Measurements from ENCODE around the gene AHSP.

AHSP gene

GRCh38 chr16:31513884-31514283 lies 13.8 kb upstream of the AHSP start:
- H3K79me2 ChIP-seq (ENCODE audit: low read length) = peaks cover 4% of the 10 kb centered on the region
- no peaks in the 10 kb centered on the region for H3K9me3 ChIP-seq (ENCODE audit: insufficient read depth, low read length)
- H3K27ac ChIP-seq (ENCODE audit: low read length) = no peak overlapping the region
- H3K36me3 ChIP-seq (replicated peaks; ENCODE audit: low read depth, low read length) = no peaks in the 10 kb centered on the region
- no peaks in the 10 kb centered on the region for H3K27me3 ChIP-seq (ENCODE audit: low read depth, low read length)
- peaks cover 7% of the 10 kb centered on the region for H3K4me1 ChIP-seq (ENCODE audit: low read length)
- H3K9ac ChIP-seq (ENCODE audit: low read length) = no peak overlapping the region
- no peak overlapping the region for H3K4me2 ChIP-seq (ENCODE audit: low read length)
- TF ChIP-seq CTCF (IDR thresholded peaks at IDR 0.05; ENCODE audit: low read depth, low read length) = no peak
- TF ChIP-seq EZH2phosphoT487 (IDR thresholded peaks at IDR 0.05; ENCODE audit: low read depth) = no peak
- H3K4me3 ChIP-seq (ENCODE audit: low read length) = no peak overlapping the region
- H2AFZ ChIP-seq (ENCODE audit: low read depth, low read length) = no peak overlapping the region
- no peaks in the 10 kb centered on the region for H4K20me1 ChIP-seq (ENCODE audit: insufficient read depth, low read length)

GRCh38 chr16:31517800-31518402 lies 9.8 kb upstream of the AHSP start:
- Histone ChIP-seq H3K9me3 (ENCODE audit: insufficient read depth, low read length) (no peaks in the 10 kb centered on the region), H2AFZ (ENCODE audit: low read depth, low read length) (no peak overlapping the region), H3K9ac (ENCODE audit: low read length) (no peak overlapping the region), H3K27ac (ENCODE audit: low read length) (no peak overlapping the region), H3K36me3 (replicated peaks; ENCODE audit: low read depth, low read length) (no peaks in the 10 kb centered on the region), H3K4me1 (ENCODE audit: low read length) (no peaks in the 10 kb centered on the region), H3K79me2 (ENCODE audit: low read length) (no peaks in the 10 kb centered on the region), H3K4me2 (ENCODE audit: low read length) (no peak overlapping the region), H3K27me3 (ENCODE audit: low read depth, low read length) (no peaks in the 10 kb centered on the region), H4K20me1 (ENCODE audit: insufficient read depth, low read length) (no peaks in the 10 kb centered on the region), H3K4me3 (ENCODE audit: low read length) (no peak overlapping the region)
- TF ChIP-seq CTCF (IDR thresholded peaks at IDR 0.05; ENCODE audit: low read depth, low read length) (no peak), EZH2phosphoT487 (IDR thresholded peaks at IDR 0.05; ENCODE audit: low read depth) (no peak)

- Histone ChIP-seq H4K20me1 (ENCODE audit: insufficient read depth, low read length) (no peaks in the 10 kb centered on the region), H3K4me2 (ENCODE audit: low read length) (no peak overlapping the region), H3K9ac (ENCODE audit: low read length) (no peak overlapping the region), H3K27me3 (ENCODE audit: low read depth, low read length) (no peaks in the 10 kb centered on the region), H2AFZ (ENCODE audit: low read depth, low read length) (no peak overlapping the region), H3K9me3 (ENCODE audit: insufficient read depth, low read length) (no peaks in the 10 kb centered on the region), H3K36me3 (replicated peaks; ENCODE audit: low read depth, low read length) (no peaks in the 10 kb centered on the region), H3K27ac (ENCODE audit: low read length) (no peak overlapping the region), H3K4me1 (ENCODE audit: low read length) (no peaks in the 10 kb centered on the region), H3K79me2 (ENCODE audit: low read length) (no peaks in the 10 kb centered on the region), H3K4me3 (ENCODE audit: low read length) (no peak overlapping the region)
- no peak for TF ChIP-seq EZH2phosphoT487 (IDR thresholded peaks at IDR 0.05; ENCODE audit: low read depth)
- no peak for TF ChIP-seq CTCF (IDR thresholded peaks at IDR 0.05; ENCODE audit: low read depth, low read length)
These were observed 7.8 kb upstream of the AHSP start for GRCh38 chr16:31519759-31520431.

GRCh38 chr16:31521368-31521767 lies 6.3 kb upstream of the AHSP start:
- no peak overlapping the region for H3K9ac ChIP-seq (ENCODE audit: low read length)
- no peak overlapping the region for H3K4me2 ChIP-seq (ENCODE audit: low read length)
- H3K27me3 ChIP-seq (ENCODE audit: low read depth, low read length) = no peaks in the 10 kb centered on the region
- no peaks in the 10 kb centered on the region for H3K9me3 ChIP-seq (ENCODE audit: insufficient read depth, low read length)
- no peak overlapping the region for H3K27ac ChIP-seq (ENCODE audit: low read length)
- no peaks in the 10 kb centered on the region for H3K36me3 ChIP-seq (replicated peaks; ENCODE audit: low read depth, low read length)
- TF ChIP-seq CTCF (IDR thresholded peaks at IDR 0.05; ENCODE audit: low read depth, low read length) = no peak
- no peak for TF ChIP-seq EZH2phosphoT487 (IDR thresholded peaks at IDR 0.05; ENCODE audit: low read depth)
- no peaks in the 10 kb centered on the region for H3K79me2 ChIP-seq (ENCODE audit: low read length)
- no peak overlapping the region for H3K4me3 ChIP-seq (ENCODE audit: low read length)
- no peaks in the 10 kb centered on the region for H3K4me1 ChIP-seq (ENCODE audit: low read length)
- no peak overlapping the region for H2AFZ ChIP-seq (ENCODE audit: low read depth, low read length)
- no peaks in the 10 kb centered on the region for H4K20me1 ChIP-seq (ENCODE audit: insufficient read depth, low read length)
